ENCODE results near the gene DNAJA4. TPM values are rescaled to one million over a fixed set of nuclear protein-coding genes. Genes with fewer than 3 reads are reported as not detected.

DNAJA4 gene
- polyA plus RNA-seq, 1 of the 3 experiments (the other 2 are of a cell fraction), result 0.03 TPM

- Histone ChIP-seq H4K20me1 (ENCODE audit: insufficient read depth) (no peaks in the 10 kb centered on the region), H3K79me2 (ENCODE audit: insufficient read depth) (no peaks in the 10 kb centered on the region), H3K36me3 (replicated peaks in 1 of 2; ENCODE audit: control insufficient read depth in 1 of 2, insufficient read depth in 2 of 2, low read length in 1 of 2) (no peaks in the 10 kb centered on the region), H3K4me2 (no peak overlapping the region), H3K9me2 (no peaks in the 10 kb centered on the region), H3K4me1 (ENCODE audit: control insufficient read depth in 1 of 2, insufficient read depth in 2 of 2, low read depth in 1 of 2, low read length in 1 of 2) (peaks cover 0 to 23% of the 10 kb centered on the region in 2 experiments; a peak in 1 of 4 replicates), H3K27me3 (ENCODE audit: insufficient read depth) (no peaks in the 10 kb centered on the region), H2AFZ (ENCODE audit: low read depth) (no peak overlapping the region), H3K4me3 (ENCODE audit: low read depth in 2 of 2, low read length in 1 of 2) (no peak overlapping the region), H3K27ac (ENCODE audit: low read depth in 2 of 2, low read length in 1 of 2) (no peak overlapping the region), H3F3A (replicated peaks; ENCODE audit: insufficient read depth) (no peaks in the 10 kb centered on the region), H3K9ac (no peak overlapping the region), H3K9me3 (no peaks in the 10 kb centered on the region)
- 86% methylated on average over 4 of the region's 4 CpGs for WGBS (ENCODE audit: low lambda C conversion rate)
- CTCF ChIA-PET, result interaction anchor here (0.7 to 31.8 kb wide), 11 partner anchors 13 to 438 kb away, joined by 3 to 772 read pairs (median 4); partner anchors contain the start of genes IREB2 and SKIC8
- POLR2A ChIA-PET, result interaction anchor here (1.2 to 1.8 kb wide), 2 partner anchors 91 to 103 kb away, joined by 3 to 5 read pairs; no protein-coding TSS in a partner anchor
- no peak for TF ChIP-seq SMC3 (IDR thresholded peaks at IDR 0.05; ENCODE audit: low read depth, low read length)
- TF ChIP-seq POLR2AphosphoS5 (IDR thresholded peaks at IDR 0.05; ENCODE audit: low read depth, low read length), result no peak
- no peak for TF ChIP-seq ZBTB33 (IDR thresholded peaks at IDR 0.05; ENCODE audit: borderline replicate concordance, low read depth)
- no peak for TF ChIP-seq EP300 (IDR thresholded peaks at IDR 0.05; ENCODE audit: borderline replicate concordance in 1 of 2, low read depth in 1 of 2, low read length in 1 of 2)
- TF ChIP-seq RXRA (IDR thresholded peaks at IDR 0.05; ENCODE audit: borderline replicate concordance, low read depth), result no peak
- TF ChIP-seq NRF1 (IDR thresholded peaks at IDR 0.05; ENCODE audit: low read depth, low read length), result no peak
- TF ChIP-seq IRF3 (IDR thresholded peaks at IDR 0.05; ENCODE audit: low read depth, low read length), result no peak
- no peak for TF ChIP-seq JUND (IDR thresholded peaks at IDR 0.05)
- no peak for TF ChIP-seq RFX5 (IDR thresholded peaks at IDR 0.05; ENCODE audit: low read length)
- TF ChIP-seq REST (IDR thresholded peaks at IDR 0.05; ENCODE audit: low read depth, low read length), result no peak
- no peak for TF ChIP-seq TEAD4 (IDR thresholded peaks at IDR 0.05; ENCODE audit: borderline replicate concordance, insufficient read depth)
- DNase-seq, result no peak
Observed at GRCh38 chr15:78312536-78312935, 48.2 kb downstream of the DNAJA4 start.
